ENCODE results near the gene ATRN.

DNA sequence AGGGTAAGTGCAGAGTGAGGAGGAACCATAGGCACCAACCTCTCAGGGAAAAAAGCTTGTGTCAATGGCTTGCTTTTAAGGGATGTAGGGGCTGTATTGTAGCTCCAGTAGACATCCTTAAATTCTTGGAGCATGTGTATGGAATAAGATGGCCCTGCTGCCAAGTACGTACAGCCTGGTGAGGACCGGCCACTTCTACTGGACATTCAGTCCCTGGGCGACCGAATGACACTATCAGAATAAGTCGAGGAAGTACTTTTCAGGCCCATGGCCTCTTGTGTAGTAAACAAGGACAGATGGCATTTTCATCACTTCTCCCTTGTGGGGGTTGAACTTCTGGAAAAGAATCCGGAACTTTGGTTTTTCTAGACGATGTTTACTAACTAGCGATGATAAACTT is 159.6 kb downstream of the ATRN start:
- TF ChIP-seq, protein P1, sequence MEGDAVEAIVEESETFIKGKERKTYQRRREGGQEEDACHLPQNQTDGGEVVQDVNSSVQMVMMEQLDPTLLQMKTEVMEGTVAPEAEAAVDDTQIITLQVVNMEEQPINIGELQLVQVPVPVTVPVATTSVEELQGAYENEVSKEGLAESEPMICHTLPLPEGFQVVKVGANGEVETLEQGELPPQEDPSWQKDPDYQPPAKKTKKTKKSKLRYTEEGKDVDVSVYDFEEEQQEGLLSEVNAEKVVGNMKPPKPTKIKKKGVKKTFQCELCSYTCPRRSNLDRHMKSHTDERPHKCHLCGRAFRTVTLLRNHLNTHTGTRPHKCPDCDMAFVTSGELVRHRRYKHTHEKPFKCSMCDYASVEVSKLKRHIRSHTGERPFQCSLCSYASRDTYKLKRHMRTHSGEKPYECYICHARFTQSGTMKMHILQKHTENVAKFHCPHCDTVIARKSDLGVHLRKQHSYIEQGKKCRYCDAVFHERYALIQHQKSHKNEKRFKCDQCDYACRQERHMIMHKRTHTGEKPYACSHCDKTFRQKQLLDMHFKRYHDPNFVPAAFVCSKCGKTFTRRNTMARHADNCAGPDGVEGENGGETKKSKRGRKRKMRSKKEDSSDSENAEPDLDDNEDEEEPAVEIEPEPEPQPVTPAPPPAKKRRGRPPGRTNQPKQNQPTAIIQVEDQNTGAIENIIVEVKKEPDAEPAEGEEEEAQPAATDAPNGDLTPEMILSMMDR (conservative IDR thresholded peaks at IDR 0.05) = no peak
- no peak for TF ChIP-seq ZFX (IDR thresholded peaks at IDR 0.05)

All from C4-2B (cell line).